Stimulated activated CD8-positive, alpha-beta memory T cell treated with anti-CD3 and anti-CD28 coated beads, Interleukin-4, amount 100 ng/mL, for 24 hours (primary cell): ENCODE data around the gene TMEM150A.
"Not testable (repeated sequence)": the region's sequence is repeated elsewhere in the genome, so short reads cannot be mapped to it uniquely, and the experiment has no call there.

ENCODE experiments used
- DNase-seq: peaks from one replicate; pipeline ENCODE4 v3.0.0-alpha.2; 2020; ENCODE audit warnings: low read depth

The TMEM150A gene

DNA sequence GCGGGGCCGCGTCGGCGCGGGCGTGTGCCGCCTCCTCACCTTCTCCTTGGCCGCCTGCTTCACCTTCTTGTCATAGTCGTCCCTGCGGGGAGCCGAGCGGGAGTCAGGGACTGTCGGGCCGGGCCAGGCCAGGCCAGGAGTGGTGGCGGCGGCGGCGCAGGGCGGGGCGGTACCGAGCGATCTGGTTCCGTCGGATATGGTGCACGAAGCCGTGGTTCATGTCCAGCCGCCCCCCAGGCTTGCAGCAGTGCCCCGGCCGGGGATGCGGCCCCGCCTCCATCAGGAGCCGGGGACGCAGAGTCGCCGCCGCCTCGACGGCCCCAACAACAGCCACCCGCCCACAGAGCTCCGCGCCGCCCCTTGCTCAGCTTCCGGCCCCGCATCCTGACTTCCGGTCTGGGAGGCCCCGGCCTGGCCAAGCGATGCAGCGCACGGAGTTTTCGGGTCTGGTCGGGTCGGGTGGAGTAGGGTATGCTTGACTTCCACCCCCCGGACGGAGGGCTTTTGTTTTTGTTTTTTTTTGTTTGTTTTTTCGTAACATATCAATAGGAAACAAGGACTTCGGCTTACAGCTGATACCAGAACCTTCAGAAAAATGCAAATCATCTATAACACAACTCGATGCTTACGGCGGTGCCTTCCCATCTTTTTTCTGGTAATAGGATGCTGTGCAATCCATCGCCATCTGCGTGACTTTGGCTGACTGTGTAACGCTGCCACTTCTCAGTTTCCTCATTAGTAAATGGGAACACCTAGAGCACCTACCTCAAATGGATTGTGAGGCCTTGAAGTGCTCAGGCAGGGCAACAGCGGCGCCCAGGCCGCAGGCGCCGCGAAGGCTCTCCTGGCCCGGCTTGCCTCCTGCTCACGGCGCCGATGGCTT, 9.4 kb upstream of the TMEM150A start, which contains the start of gene C2orf68:
C2orf68 (minus strand) TSS at position 362 of the 883 bp plus-strand sequence; CDS start at position 280, 82 bp downstream.
- DNase-seq, result peak; percentile 81

DNA sequence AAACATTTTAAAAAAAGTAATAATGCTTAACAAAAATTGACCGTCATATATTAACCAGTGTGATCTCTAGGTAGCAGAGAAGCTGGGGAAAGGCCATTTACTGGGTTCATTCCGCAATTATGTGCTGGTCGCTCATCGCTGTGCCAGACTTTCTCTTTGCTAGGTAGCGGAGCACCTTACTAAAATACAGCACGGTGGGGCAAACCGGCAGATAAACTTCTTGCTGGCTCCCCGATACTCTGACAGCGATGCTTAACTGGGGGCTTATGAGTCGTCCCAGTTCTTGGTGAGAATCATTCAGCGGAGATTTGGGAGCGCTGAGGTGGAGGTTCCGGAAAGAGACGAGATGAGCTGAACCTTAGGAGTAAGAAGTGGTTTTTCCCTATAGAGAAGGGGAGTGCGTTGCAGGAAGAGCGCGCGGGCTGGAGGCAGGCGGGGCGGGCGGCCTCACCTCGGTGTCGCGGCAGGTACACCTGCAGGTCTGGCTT, 8.8 kb upstream of the TMEM150A start:
- no peak for DNase-seq

- DNase-seq, result no peak
Measured at GRCh38 chr2:85607268-85608215, 5.0 kb upstream of the TMEM150A start.

GRCh38 chr2:85606116-85606455, 3.6 kb upstream of the TMEM150A start:
- no peak for DNase-seq

GRCh38 chr2:85605406-85606115, 3.1 kb upstream of the TMEM150A start:
- DNase-seq, result no peak

- DNase-seq, result no peak
Measured at GRCh38 chr2:85604568-85605339, 2.3 kb upstream of the TMEM150A start.

- not testable (repeated sequence) for DNase-seq
Measured at GRCh38 chr2:85604133-85604444, 1.6 kb upstream of the TMEM150A start.

DNA sequence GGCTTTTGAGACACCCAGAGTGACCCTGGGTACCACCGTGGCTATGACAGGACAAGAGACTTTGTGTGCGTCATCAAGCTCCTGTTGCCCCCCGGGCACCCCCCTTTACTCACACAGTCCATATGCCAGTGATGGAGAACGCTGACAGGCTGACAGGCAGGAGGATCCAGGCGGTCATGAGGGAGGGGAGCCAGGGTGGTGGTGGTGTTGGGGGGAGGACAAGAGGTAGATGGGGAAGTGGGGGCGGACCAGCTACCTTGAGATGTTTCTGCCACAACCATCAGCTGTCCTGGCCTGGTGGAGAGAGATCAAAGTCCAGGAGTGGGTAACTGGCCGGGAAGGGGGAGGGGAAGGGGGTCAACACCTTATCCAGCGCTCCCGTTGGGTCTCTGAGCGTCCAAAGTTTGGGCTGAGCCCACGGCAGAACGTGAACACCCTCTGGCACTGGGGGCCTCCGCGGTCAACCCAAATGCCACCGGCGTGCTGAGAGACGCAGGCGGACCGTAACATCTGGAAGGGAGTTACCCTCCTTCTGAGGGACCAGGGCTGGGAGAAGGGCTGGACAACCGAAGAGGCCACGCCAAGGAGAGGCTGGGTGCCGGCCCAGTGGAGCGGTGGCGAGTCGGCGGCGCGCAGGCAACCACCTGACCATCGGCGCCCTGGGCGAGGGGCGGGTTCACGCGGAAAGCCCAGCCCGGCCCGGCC, 575 bp downstream of the TMEM150A start:
- DNase-seq, result no peak

DNA sequence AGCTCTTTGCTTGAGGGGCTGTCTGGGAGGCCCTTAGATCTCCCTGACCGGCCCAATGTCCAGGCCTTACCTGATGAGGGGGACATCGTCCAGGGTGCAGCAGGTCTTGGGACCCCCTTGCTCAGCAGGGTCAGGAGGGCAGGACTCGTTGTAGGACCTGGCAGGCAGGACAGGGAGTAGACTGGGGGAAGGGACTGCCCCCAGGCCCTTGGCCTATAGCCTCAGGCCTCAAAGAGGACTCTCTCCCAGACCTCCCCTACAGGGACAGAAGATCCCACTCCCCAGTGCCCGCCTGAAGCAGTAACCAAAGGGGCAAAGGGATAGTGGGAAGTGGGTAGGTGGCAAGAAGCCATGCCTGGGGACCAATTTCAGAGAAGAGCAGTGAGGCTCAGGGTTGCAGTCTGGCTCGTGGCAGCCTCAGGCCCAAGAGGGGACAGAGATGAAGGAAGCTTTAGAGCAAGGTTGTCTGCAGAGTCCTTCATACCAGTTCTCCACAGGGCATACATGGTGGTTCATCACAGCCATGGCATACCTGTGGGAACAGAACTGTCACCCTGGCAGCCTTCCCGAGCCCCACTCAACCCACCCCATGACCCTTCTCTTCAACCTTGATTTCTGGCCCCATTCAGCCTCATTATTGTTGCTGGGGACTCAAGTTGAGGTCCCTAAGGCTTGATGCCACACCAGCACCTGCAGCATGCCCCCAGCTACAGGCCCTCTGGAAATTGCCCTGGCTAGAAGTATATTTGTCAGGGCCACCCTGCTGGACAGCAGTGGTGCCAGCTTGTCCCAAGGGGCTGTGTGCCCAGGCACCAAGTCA, 1.3 kb downstream of the TMEM150A start:
- no peak for DNase-seq

DNA sequence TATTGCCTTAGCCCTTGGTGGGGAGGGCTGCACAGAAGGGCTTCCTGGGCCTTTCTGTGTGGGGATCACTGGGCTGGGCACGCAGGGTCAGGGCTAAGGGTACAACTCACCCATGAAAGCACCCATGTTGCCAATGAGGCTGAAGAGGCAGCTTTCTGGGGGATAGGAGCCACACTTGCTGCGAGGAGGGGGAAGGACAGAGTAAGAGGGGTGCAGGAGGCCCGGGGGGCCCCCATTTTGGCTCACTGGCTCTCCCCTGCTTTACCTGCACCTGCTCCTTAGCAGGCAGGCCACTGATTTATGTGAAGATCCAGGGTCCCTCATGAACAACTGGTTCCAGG, 2.3 kb downstream of the TMEM150A start:
- no peak for DNase-seq

DNA sequence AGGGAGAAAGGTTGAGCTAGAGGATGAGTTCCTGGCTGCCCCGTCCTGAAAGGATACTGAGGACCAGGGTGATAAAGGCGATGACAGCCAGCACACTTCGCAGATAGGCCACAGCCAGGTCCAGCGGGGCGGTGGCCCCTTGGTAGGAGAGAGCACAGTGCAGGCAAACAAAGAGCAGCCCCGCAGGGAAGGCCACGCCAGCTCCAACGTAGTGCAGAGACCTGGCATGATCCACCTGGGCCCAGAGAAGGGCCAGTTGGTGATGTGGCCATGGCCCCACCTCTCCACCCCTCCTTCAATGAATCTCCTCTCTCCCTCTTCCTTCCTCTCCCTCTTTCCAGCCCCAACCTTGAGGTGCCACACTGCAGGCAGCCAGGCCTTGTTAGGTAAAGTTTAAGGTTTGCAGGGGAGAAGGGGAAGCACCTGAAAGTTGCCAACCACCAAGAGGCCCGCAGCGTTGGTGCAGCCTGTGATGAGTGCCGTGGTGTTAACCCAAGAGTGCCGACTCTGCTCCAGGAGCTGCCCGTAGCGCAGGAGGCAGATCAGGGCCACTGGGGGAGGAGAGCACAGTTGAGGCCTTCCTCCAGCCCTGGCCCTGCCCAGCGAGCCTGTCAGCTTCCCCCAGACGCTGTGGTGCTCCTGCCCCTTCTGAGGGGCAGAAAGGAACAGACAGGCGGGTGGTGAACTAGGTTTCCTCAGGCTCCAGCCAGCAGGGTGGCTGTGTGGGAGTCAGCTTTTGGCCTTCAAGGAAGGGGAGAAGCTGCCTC, 2.8 kb downstream of the TMEM150A start:
- DNase-seq, result no peak

DNA sequence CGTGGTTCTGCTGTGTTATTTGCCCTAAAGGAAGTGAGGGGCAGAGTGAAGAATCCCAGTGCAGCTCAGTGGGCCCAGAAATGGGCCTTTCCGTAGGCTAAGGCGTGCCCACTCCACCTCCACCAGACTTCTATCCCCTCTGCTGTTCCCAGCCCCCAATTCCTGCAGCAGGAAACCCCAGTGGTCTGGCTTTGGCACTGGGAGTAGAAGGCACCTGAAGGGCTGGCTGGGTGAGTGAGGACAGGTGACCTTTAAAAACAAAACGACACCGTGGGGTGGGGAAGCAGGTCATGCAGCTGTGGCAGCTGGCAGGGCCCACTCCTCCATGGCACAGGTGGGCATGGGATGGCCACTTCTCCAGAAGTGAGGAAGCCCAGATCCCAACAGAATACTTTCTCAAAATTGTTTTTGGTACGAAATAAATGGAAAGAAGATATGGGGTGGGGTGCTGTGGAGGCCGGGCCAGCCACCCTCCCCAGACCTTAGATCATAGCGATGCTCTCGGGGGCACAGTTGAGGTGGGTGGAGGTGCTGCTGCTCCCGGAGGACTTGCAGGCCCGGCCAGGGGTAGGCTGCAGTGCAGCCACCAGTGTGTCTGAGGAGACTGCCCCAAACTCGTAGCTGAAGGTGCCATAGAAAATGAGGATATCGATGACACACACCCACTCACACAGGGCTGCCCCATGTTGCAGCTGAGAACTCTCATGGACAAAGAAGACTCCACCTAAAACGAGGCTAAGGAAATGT, 3.7 kb downstream of the TMEM150A start:
- no peak for DNase-seq

DNA sequence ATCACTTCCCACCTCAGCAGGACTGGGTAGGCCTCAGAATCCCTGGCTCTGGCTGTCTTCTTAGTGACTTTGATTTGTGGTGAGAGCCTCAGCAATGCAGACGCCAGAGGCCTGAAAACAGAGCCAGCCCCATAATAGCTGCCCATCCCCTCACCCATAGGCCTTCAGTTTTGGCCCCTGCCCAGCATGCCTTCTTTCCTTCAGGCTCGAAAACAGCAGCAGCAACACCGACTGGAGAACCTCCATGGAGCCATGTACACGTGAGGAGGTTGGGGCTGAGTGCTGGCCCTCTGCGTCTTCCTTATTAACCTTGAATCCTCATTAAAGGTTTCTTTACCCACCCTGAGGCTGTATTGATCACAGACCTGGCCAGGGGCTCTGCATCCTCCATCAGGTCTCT, 5.3 kb downstream of the TMEM150A start:
- no peak for DNase-seq

DNA sequence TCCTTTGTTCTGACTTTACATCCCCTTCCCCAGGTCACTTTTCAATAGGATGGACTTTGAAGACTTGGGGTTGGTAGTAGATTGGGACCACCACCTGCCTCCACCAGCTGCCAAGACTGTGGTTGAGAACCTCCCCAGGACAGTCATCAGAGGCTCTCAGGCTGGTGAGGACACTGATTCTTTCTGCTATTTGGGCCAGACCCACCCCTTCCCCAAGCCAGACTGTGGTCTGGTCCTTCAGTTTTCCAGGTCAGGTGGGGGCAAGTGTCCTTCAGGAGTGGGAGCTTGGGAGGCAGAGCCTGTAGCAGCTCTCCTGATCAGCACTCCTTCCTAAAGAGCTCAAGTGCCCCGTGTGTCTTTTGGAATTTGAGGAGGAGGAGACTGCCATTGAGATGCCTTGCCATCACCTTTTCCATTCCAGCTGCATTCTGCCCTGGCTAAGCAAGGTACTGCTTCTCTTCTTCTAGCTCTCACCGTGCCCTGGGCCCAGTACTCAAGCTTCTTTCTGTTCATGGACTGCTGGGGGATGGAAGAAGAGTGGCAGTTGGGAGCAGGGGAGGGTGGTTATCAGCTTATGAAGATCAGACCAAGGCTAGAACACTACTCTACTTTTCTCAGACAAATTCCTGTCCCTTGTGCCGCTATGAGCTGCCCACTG, 5.9 kb downstream of the TMEM150A start:
- no peak for DNase-seq

DNA sequence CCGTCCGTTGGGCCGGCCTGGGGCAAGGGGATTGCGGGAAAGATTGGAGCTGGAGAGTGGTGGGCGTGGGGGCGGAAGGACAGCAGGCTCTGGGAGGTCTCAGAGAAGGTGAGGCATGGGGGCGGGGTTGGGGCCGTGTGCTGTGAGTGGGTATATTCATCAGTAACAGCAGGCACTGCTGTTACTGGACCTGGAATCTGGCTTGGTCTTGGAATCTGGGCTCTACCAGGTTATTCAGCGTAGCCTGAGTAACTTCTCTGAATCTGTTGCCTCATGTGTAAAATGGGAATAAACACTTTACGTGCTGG, 6.5 kb downstream of the TMEM150A start:
- DNase-seq, result no peak

- peak; percentile 79 for DNase-seq
Measured at GRCh38 chr2:85595301-85596025, 7.0 kb downstream of the TMEM150A start, which contains the start of gene RNF181. Gene RNF181, plus strand, starts transcription at chr2:85595745. Its CDS starts 19 bp downstream, at chr2:85595764.

GRCh38 chr2:85594715-85595300, 7.7 kb downstream of the TMEM150A start:
- DNase-seq, result no peak
